Activated CD8-positive, alpha-beta T cell treated with anti-CD3 and anti-CD28 coated beads for 36 hours (primary cell): Measurements from ENCODE around the gene IGSF8. TPM values are rescaled to one million over a fixed set of nuclear protein-coding genes. Genes with fewer than 3 reads are reported as not detected.
"Not testable (repeated sequence)": the region's sequence is repeated elsewhere in the genome, so short reads cannot be mapped to it uniquely, and the experiment has no call there.

Source experiments
- ATAC-seq: fragments of 200-7000 bp; cut with Tn5 transposase; one replicate; pipeline ENCODE4 v1.10.0; 2021; ENCODE audit warnings: mild to moderate bottlenecking, moderate library complexity
- CTCF ChIA-PET: fragments of 350-600 bp; sonication (Branson Sonifier 250); formaldehyde crosslinking; loops from one replicate; lab custom pipeline; 2021; ENCODE audit warnings: antibody characterized with exemption; lab: Charles Lee
- POLR2A ChIA-PET: fragments of 350-600 bp; sonication (Branson Sonifier 250); formaldehyde crosslinking; loops from one replicate; lab custom pipeline; 2021; ENCODE audit warnings: antibody characterized with exemption; lab: Charles Lee
- DNase-seq: peaks from one replicate; pipeline ENCODE4 v3.0.0-alpha.2; 2020
- H3K27ac Mint-ChIP-seq: one replicate; pipeline ENCODE4 v1.8.0; 2021; ENCODE audit warnings: mild to moderate bottlenecking, mixed read lengths
- H3K27me3 Mint-ChIP-seq: one replicate; pipeline ENCODE4 v1.8.0; 2021; ENCODE audit warnings: mixed read lengths
- H3K36me3 Mint-ChIP-seq: one replicate; pipeline ENCODE4 v1.8.0; 2021; ENCODE audit warnings: low read depth, mixed read lengths
- H3K4me1 Mint-ChIP-seq: one replicate; pipeline ENCODE4 v1.8.0; 2021; ENCODE audit warnings: low read depth, mixed read lengths
- H3K4me3 Mint-ChIP-seq: one replicate; pipeline ENCODE4 v1.8.0; 2021; ENCODE audit warnings: mild to moderate bottlenecking, moderate library complexity, mixed read lengths
- H3K9me3 Mint-ChIP-seq: one replicate; pipeline ENCODE4 v1.8.0; 2021; ENCODE audit warnings: mixed read lengths
- CTCF ChIP-seq: fragments of 200-600 bp; IDR thresholded peaks from one replicate; pipeline ENCODE4 v1.8.0; 2022; ENCODE audit warnings: antibody characterized with exemption, mild to moderate bottlenecking
- intact Hi-C: fragments of 100-400 bp; cut with micrococcal nuclease; formaldehyde crosslinking; loops from one replicate; pipeline ENCODE4 v1.10.0; 2022
- total RNA-seq, 2 experiments: library from RNA; stranded (reverse); gene quantifications; one replicate each; pipeline ENCODE4 v1.2.3, GENCODE V29; 2021

IGSF8 gene
- total RNA-seq, 2 experiments from 2014 or later: 48.0 to 49.5 TPM

DNA sequence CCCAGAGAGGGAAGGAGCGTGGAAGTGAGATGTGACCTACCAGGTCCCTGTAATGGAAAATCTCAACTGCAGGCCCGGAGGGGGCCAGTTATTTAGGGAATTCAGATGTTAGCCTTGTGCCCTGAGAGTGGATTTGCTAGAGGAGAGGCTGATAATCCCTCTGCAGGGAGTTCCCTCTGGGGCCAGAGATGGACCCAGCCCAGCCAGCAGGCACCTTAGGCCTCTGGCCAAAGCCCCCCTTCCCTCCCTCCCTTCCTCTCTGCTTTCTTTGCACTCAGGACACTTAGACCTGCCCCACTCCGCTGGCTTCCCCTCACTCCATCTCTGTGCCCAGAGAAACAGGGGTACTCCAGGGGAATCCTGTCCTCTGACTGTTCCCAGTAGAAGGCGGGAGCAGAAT is 15.7 kb upstream of the IGSF8 start:
- intact Hi-C loops: no loop called here
- Mint-ChIP-seq H3K4me3 (no peak overlapping the region), H3K36me3 (no peaks in the 10 kb centered on the region), H3K27me3 (peaks cover 10% of the 10 kb centered on the region), H3K27ac (no peak overlapping the region), H3K9me3 (no peaks in the 10 kb centered on the region), H3K4me1 (peaks cover under 1% of the 10 kb centered on the region)
- DNase-seq: no peak
- POLR2A ChIA-PET: interaction anchor here (1.0 kb wide), 1 partner anchor 10 kb away, joined by 3 read pairs; no protein-coding TSS in a partner anchor
- TF ChIP-seq CTCF: no peak
- ATAC-seq: no peak
- CTCF ChIA-PET: no interaction called here

DNA sequence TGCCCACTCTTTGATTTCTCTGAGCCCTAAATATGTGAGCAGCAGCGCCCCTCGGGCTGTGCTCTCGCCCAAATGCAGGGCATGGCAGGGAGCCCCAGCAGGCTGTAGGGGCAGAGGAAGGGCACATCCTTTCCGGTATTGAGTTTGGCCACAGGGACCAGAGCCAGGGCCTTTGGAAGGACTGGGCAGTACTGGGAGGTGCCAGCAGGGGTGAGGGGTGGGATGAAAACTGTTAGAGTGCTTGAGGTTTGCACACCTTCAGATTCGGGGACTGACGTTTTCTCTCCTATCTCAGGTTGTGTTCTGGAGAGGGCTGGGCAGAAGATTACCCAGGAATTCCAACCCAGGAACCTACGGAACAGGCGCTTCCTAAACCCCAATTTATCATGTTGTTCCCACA is 15.0 kb upstream of the IGSF8 start:
- peaks cover 6% of the 10 kb centered on the region for H3K4me1 Mint-ChIP-seq
- H3K36me3 Mint-ChIP-seq: no peaks in the 10 kb centered on the region
- intact Hi-C loops: no loop called here
- TF ChIP-seq CTCF: no peak
- H3K4me3 Mint-ChIP-seq: no peak overlapping the region
- ChIA-PET POLR2A (no interaction called here), CTCF (no interaction called here)
- no peak for ATAC-seq
- H3K27me3 Mint-ChIP-seq: peaks cover 13% of the 10 kb centered on the region
- H3K9me3 Mint-ChIP-seq: no peaks in the 10 kb centered on the region
- H3K27ac Mint-ChIP-seq: no peak overlapping the region
- no peak for DNase-seq

DNA sequence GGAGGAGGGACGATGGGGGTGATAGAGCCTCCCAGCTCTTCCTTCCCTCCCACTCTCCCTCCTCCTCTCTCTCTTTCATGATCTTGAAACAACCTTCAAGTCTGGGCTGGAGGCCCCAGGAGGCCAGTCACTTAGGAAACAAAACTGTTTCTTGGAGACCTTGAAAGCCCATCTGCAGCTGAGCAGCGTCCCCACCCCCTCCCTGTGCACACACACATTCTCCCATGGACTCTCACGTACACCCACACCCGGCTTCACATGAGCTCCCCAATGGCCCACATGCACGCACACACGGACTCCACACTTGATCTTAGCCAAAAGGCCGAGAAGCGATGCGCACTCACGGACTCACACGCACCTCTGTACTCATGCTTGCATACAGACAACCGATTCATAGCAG is 13.9 kb upstream of the IGSF8 start:
- ChIA-PET POLR2A (interaction anchor here (1.0 to 1.4 kb wide), 2 partner anchors 50 to 67 kb away, joined by 3 to 4 read pairs; no protein-coding TSS in a partner anchor), CTCF (interaction anchor here (1.3 to 1.6 kb wide), 2 partner anchors 27 to 179 kb away, joined by 3 to 4 read pairs; no protein-coding TSS in a partner anchor)
- Mint-ChIP-seq H3K4me3 (no peak overlapping the region), H3K27ac (no peak overlapping the region), H3K4me1 (peaks cover 6% of the 10 kb centered on the region), H3K27me3 (peaks cover 13% of the 10 kb centered on the region), H3K36me3 (no peaks in the 10 kb centered on the region), H3K9me3 (no peaks in the 10 kb centered on the region)
- intact Hi-C loops: no loop called here
- ATAC-seq (no peak), DNase-seq (no peak)
- no peak for TF ChIP-seq CTCF

DNA sequence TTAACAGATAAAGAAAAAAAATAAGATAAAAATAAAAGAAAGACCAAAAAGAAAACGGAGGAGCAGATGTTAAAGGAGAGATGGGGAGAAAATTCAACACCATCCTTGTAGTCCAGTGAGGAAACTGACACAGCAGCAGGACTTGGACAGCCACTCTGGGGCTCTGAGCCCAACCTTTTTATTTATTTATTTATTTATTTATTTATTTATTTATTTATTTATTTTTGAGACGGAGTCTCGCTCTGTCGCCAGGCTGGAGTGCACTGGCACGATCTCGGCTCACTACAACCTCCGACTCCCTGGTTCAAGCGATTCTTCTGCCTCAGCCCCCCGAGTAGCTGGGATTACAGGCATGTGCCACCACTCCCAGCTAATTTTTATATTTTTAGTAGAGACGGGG is 13.0 kb upstream of the IGSF8 start:
- H3K36me3 Mint-ChIP-seq, H3K27ac Mint-ChIP-seq, H3K9me3 Mint-ChIP-seq, ATAC-seq, H3K27me3 Mint-ChIP-seq, POLR2A ChIA-PET, intact Hi-C loops, H3K4me1 Mint-ChIP-seq, H3K4me3 Mint-ChIP-seq, DNase-seq: not testable (repeated sequence)
- CTCF ChIA-PET: interaction anchor here (1.3 to 1.6 kb wide), 2 partner anchors 26 to 179 kb away, joined by 3 to 4 read pairs; no protein-coding TSS in a partner anchor

GRCh38 chr1:160109686-160110085 is 11.3 kb upstream of the IGSF8 start:
- POLR2A ChIA-PET: interaction anchor here (0.7 to 1.0 kb wide), 3 partner anchors 14 to 59 kb away, joined by 3 read pairs; no protein-coding TSS in a partner anchor
- intact Hi-C loops: loop anchor here (10.0 kb wide), 1 partner anchor 145 kb away; no protein-coding TSS in a partner anchor
- ATAC-seq: no peak

More at GRCh38 chr1:160109686-160110085, 11.3 kb upstream of the IGSF8 start:
- H3K9me3 Mint-ChIP-seq: no peaks in the 10 kb centered on the region
- H3K36me3 Mint-ChIP-seq: no peaks in the 10 kb centered on the region
- CTCF ChIA-PET: interaction anchor here (0.9 to 3.2 kb wide), 13 partner anchors 9 to 267 kb away, joined by 3 to 13 read pairs (median 5); partner anchors contain the start of gene IGSF8
- H3K27me3 Mint-ChIP-seq: peaks cover 4% of the 10 kb centered on the region
- no peak for TF ChIP-seq CTCF
- H3K27ac Mint-ChIP-seq: no peak overlapping the region
- peaks cover 6% of the 10 kb centered on the region for H3K4me1 Mint-ChIP-seq
- no peak for DNase-seq
- no peak overlapping the region for H3K4me3 Mint-ChIP-seq
